Stimulated activated CD4-positive, alpha-beta T cell treated with anti-CD3 and anti-CD28 coated beads, Interleukin-2, amount 100 ng/mL, for 48 hours (primary cell): Measurements from ENCODE around the gene SLC1A3.

ENCODE experiments used
- DNase-seq, 2 donors: peaks; one replicate each; pipeline ENCODE4 v3.0.0-alpha.2; 2020

The SLC1A3 gene

DNA sequence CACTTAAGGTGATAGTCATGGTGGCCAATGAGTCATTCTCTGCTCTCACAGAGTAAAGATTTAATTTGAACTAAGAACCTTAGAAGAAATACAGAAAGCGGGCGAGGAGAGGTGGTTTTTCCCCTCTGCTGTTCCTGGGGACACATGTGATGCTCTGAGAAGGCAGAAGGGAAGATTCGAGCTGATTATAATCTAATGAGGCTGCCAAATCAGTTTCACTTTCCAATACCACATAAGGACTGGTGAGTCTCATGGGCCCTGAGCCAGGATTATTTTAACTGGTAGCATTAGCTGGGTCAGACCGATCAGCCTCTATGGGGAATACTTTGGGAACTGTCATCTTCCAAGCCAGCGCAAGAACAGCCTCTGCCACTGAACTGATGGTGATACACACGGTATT, 116.5 kb downstream of the SLC1A3 start:
- no peak for DNase-seq

DNA sequence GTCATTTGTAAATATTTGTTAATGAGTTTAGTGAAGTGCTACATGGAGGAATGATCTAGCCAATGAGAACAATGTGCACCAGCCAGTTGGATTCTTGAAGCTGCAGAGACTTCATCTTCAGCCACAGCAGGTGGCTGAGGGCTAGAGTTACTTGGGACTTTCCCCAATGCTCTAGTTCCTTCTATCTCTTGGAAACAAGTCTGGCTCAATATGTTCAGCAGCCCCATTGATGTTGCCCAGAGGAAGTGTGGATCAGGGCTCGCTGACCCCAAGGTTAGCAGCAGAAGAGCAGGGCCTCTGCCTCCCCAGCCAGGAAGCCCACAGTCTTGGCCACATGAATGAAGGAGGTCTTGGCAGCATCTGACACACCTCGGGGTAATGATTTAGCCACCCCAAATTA, 117.5 kb downstream of the SLC1A3 start:
- no peak for DNase-seq

DNA sequence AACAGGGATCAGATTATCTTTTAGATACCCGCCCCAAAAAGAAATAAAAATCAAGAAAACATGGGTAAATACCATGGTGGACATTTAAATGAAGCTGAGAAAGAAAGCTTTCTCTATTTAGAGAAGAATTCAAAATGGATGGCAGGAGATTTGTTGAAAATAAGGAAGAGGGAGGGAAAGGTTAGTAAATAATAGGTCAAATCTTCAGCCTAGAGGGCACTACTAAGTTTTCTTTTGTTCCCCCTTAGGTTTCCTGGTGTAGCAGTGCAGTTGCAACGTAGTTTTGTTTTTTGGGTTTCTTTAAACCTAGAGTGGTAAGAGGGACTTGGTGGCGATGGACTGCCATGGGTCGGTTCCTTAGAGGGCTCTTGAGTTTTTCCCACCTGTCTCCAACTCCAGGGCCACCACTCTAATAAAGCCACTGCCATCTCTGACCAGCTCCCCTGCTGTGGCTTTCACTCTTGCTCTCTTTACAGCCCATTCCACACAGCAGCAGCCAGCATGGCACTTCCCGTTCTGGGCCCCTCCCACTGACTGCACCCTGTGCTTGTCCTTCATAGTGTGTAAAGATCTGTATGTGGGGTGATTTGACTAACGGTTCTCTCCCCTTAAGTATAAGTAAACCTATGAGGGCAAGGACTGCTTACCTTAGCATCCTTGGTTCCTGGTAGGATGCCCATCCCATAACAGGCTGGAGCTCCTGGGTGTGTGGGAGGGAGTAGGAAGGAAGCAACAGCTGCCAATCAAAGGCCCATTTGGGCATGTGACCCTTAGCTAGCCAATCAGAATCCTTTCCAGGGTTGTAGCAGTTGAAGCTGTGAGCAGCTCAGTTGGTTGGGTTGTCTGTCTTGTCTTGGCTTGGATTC, 118.3 kb downstream of the SLC1A3 start:
- no peak for DNase-seq

- DNase-seq: no peak
Measured at GRCh38 chr5:36726317-36726716, 119.9 kb downstream of the SLC1A3 start.

DNA sequence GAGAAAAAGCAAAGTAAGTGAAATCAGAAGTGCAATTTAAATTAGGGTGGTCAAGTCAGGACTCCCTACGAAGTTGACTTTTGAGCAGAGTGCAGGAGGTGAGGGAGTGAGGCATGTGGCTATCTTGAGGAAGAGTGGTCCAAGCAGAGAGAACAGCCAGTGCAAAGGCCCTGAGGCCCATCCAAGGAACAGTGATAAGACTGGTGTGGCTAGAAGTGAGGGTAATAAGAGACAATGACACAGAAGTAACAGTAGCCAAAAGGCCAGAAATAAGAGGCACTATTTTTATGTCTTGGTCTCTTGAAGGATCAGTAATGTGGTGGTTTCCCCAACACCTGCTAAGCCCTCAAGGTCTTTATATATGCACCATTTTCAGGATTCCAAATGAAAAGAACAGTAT, 120.4 kb downstream of the SLC1A3 start:
- DNase-seq: no peak

DNA sequence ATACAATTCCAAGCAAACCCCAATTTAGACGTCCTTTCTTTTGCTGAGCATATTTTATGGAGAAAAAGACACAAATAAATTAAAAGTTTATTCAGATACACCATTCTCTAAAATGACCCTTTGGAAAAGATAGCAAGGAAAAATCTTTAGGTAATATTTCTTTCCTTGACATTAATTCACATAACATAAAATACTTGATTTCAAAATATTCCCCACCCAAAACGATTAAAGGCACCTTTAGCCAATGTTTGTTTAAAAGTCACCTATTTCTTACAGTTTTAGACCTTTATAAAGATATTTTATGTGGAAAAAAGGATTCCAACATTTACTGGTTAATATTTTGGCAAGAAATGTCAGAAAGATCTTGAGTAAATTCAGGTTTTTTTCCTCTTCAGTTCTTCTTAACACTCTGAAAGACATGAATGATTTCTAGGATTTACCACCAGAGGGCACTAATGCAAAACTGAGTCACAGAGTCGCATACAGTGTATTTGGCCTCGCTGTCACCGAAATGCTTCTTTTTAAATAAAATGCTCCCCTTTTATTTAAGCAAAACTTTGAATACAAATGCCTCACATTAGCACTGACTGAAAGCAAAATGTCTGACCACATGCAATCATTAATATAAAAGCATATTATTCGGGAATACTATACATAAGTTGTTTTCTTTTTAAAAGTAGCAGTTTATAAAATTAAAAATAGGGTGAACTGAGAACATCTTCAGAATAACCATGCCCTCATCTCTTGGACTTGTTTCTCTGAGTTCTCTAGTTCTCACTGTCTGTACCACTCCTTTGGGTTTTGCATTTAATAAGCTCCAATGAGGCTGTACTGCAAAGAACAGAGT, 122.5 kb downstream of the SLC1A3 start:
- no peak for DNase-seq

DNA sequence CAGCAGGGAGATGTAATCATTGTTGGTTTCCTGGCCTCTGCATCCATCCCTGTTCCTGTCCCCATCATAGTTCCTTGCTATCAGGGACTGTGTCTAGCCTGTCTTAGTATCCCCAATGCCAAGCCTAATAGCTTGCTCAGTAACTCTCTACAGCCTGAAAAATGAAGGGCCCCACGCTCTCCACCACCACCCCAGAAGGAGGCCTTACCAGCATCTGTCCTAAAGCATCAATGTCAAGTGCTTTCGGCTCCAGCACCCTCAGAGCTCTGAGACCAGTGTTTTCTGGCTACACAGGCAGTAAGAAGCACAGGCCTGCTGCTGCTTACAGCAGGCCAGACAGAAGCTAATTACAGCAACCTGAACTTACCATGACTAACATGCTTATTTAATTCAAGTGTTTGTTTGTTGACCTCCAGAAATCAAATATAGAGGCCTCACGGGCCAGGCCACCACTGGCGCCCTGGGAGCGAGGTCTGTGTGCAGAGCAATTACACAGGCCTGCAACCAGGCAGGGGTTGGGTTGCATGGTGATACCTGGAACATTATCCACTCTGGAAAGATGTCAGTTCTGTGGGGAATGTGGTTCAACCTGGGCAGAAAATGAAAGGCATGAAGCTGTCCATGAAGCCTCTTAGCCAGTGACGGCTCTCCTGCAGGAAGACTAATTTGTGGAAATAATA, 124.3 kb downstream of the SLC1A3 start:
- no peak for DNase-seq

GRCh38 chr5:36733183-36733582, 126.8 kb downstream of the SLC1A3 start:
- DNase-seq: no peak

GRCh38 chr5:36734422-36734821, 128.0 kb downstream of the SLC1A3 start:
- DNase-seq: no peak

DNA sequence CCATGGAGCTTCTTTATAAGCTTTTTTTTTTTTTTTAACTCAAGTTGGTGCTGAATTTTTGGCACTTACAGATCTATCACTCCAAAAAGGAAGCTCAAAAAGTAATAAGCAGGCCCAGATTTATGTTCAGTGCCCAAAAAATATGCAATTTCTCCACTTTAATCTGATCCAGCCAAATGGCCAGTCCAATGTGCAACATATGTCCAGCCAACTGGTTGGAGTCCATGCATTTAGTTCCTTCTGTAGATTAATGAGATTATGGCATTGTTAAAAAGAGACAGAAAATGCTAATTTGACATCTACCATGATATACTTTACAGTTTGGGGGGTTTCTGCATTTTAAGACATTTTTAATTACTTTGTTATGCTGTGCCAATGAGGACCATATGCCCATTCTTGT, 129.5 kb downstream of the SLC1A3 start:
- DNase-seq: no peak
